Loucy (cell line): Measurements from ENCODE around the gene SPOCK1.

Experiments used
- H2AFZ ChIP-seq: fragments of 200-600 bp; sonication (generic); 2 replicates; pipeline ENCODE4 v1.6.0; 2016; ENCODE audit warnings: antibody characterized with exemption, mild to moderate bottlenecking, low read length, moderate library complexity
- H3F3A ChIP-seq: fragments of 200-600 bp; 2 replicates; pipeline ENCODE4 v1.6.0; 2016; ENCODE audit warnings: antibody characterized with exemption, low read depth, mild to moderate bottlenecking
- H3K27me3 ChIP-seq: fragments of 200-600 bp; sonication (generic); 2 replicates; pipeline ENCODE4 v1.6.1; 2014; ENCODE audit warnings: low read length, mild to moderate bottlenecking; ENCODE audit not compliant: insufficient read depth, poor library complexity, severe bottlenecking
- H3K36me3 ChIP-seq: fragments of 200-600 bp; sonication (generic); 2 replicates; pipeline ENCODE4 v1.6.1; 2016; ENCODE audit warnings: low read length; ENCODE audit not compliant: insufficient read depth
- H3K4me1 ChIP-seq: fragments of 200-600 bp; sonication (generic); 2 replicates; pipeline ENCODE4 v1.5.1; 2014; ENCODE audit warnings: low read length, mild to moderate bottlenecking; ENCODE audit not compliant: insufficient read depth, poor library complexity, severe bottlenecking
- H3K4me2 ChIP-seq: fragments of 200-600 bp; sonication (generic); 2 replicates; pipeline ENCODE4 v1.6.0; 2014; ENCODE audit warnings: antibody characterized with exemption, low read length, low read depth, mild to moderate bottlenecking; ENCODE audit not compliant: poor library complexity, severe bottlenecking
- H3K4me3 ChIP-seq: fragments of 200-600 bp; sonication (generic); 2 replicates; pipeline ENCODE4 v1.5.1; 2014; ENCODE audit warnings: low read length, mild to moderate bottlenecking, mixed read lengths; ENCODE audit not compliant: poor library complexity, severe bottlenecking
- H3K79me2 ChIP-seq: fragments of 200-600 bp; sonication (generic); 2 replicates; pipeline ENCODE4 v1.6.1; 2014; ENCODE audit warnings: low read length; ENCODE audit not compliant: insufficient read depth
- H3K9ac ChIP-seq: fragments of 200-600 bp; sonication (generic); 2 replicates; pipeline ENCODE4 v1.6.0; 2014; ENCODE audit warnings: mild to moderate bottlenecking, low read depth, low read length, moderate library complexity; ENCODE audit not compliant: poor library complexity, severe bottlenecking
- H3K9me2 ChIP-seq: fragments of 200-600 bp; sonication (generic); replicated peaks from 2 replicates; pipeline ENCODE4 v1.6.1; 2016; ENCODE audit warnings: low read depth, low read length, mixed read lengths
- H3K9me3 ChIP-seq: fragments of 200-600 bp; sonication (generic); 2 replicates; pipeline ENCODE4 v1.6.1; 2014; ENCODE audit warnings: mild to moderate bottlenecking, antibody characterized with exemption, low read length, low read depth; ENCODE audit not compliant: insufficient read depth
- H4K20me1 ChIP-seq: fragments of 200-600 bp; sonication (generic); 2 replicates; pipeline ENCODE4 v1.6.0; 2014; ENCODE audit warnings: antibody characterized with exemption, low read length, mild to moderate bottlenecking; ENCODE audit not compliant: insufficient read depth, poor library complexity, severe bottlenecking
- CTCF ChIP-seq: fragments of 200-600 bp; sonication (generic); conservative IDR thresholded peaks from 2 replicates; pipeline ENCODE4 v1.5.1; 2014; ENCODE audit warnings: mild to moderate bottlenecking, antibody characterized with exemption, low read length
- EZH2phosphoT487 ChIP-seq: fragments of 200-600 bp; IDR thresholded peaks from 2 replicates; pipeline ENCODE4 v1.6.1; 2018; ENCODE audit warnings: antibody characterized with exemption, mild to moderate bottlenecking, moderate library complexity, borderline replicate concordance

The SPOCK1 gene

GRCh38 chr5:137207023-137207760 is 291.9 kb downstream of the SPOCK1 start:
- TF ChIP-seq EZH2phosphoT487 (no peak), CTCF (no peak)

GRCh38 chr5:137206030-137206715 is 293.0 kb downstream of the SPOCK1 start:
- H2AFZ ChIP-seq = no peak overlapping the region
- no peak overlapping the region for H3K9ac ChIP-seq
- H3K4me2 ChIP-seq = no peak overlapping the region
- no peaks in the 10 kb centered on the region for H4K20me1 ChIP-seq
- no peaks in the 10 kb centered on the region for H3F3A ChIP-seq
- TF ChIP-seq EZH2phosphoT487 (no peak), CTCF (no peak)
- no peaks in the 10 kb centered on the region for H3K36me3 ChIP-seq
- no peaks in the 10 kb centered on the region for H3K27me3 ChIP-seq
- no peaks in the 10 kb centered on the region for H3K9me2 ChIP-seq
- H3K9me3 ChIP-seq = no peaks in the 10 kb centered on the region
- H3K4me3 ChIP-seq = no peak overlapping the region
- no peaks in the 10 kb centered on the region for H3K79me2 ChIP-seq
- no peaks in the 10 kb centered on the region for H3K4me1 ChIP-seq

More at GRCh38 chr5:137207023-137207760, 291.9 kb downstream of the SPOCK1 start:
- Histone ChIP-seq H3K4me1 (no peaks in the 10 kb centered on the region), H3K9me3 (no peaks in the 10 kb centered on the region), H3K4me3 (no peak overlapping the region), H3K79me2 (no peaks in the 10 kb centered on the region), H3K4me2 (no peak overlapping the region), H4K20me1 (no peaks in the 10 kb centered on the region), H3K36me3 (no peaks in the 10 kb centered on the region), H3K27me3 (no peaks in the 10 kb centered on the region), H2AFZ (no peak overlapping the region), H3K9ac (no peak overlapping the region), H3F3A (no peaks in the 10 kb centered on the region), H3K9me2 (no peaks in the 10 kb centered on the region)

GRCh38 chr5:137205231-137206027 is 293.7 kb downstream of the SPOCK1 start:
- no peaks in the 10 kb centered on the region for H3K4me1 ChIP-seq
- no peak overlapping the region for H2AFZ ChIP-seq
- no peaks in the 10 kb centered on the region for H3F3A ChIP-seq
- no peak for TF ChIP-seq CTCF
- no peaks in the 10 kb centered on the region for H3K79me2 ChIP-seq
- no peak overlapping the region for H3K4me3 ChIP-seq
- no peaks in the 10 kb centered on the region for H3K27me3 ChIP-seq
- no peaks in the 10 kb centered on the region for H3K9me2 ChIP-seq
- no peak overlapping the region for H3K4me2 ChIP-seq
- H3K9me3 ChIP-seq = no peaks in the 10 kb centered on the region
- no peaks in the 10 kb centered on the region for H4K20me1 ChIP-seq
- H3K36me3 ChIP-seq = no peaks in the 10 kb centered on the region
- no peak overlapping the region for H3K9ac ChIP-seq
